IPS-NIHi11 (cell line): ENCODE results near the gene BAIAP2.
A peak's percentile ranks its signal among the peaks of the same experiment; 100 is the strongest.

Experiments used
- DNase-seq: peaks from one replicate; pipeline ENCODE4 v3.0.0; 2012; ENCODE audit warnings: mixed read lengths, low spot score

BAIAP2 gene

GRCh38 chr17:81126281-81127132 is 91.6 kb downstream of the BAIAP2 start:
- no peak for DNase-seq

GRCh38 chr17:81127133-81127455 is 92.1 kb downstream of the BAIAP2 start:
- DNase-seq, result no peak

- DNase-seq, result no peak
Observed at GRCh38 chr17:81127526-81128177, 92.7 kb downstream of the BAIAP2 start.

GRCh38 chr17:81128338-81128737 is 93.4 kb downstream of the BAIAP2 start:
- DNase-seq, result no peak

GRCh38 chr17:81128774-81129173 is 93.8 kb downstream of the BAIAP2 start:
- DNase-seq, result no peak

GRCh38 chr17:81129289-81129688 is 94.3 kb downstream of the BAIAP2 start:
- peak; percentile 66 for DNase-seq

GRCh38 chr17:81129711-81130367 is 94.9 kb downstream of the BAIAP2 start:
- DNase-seq, result no peak

- no peak for DNase-seq
Observed at GRCh38 chr17:81130385-81131361, 95.7 kb downstream of the BAIAP2 start.

GRCh38 chr17:81131486-81132196 is 96.7 kb downstream of the BAIAP2 start:
- DNase-seq, result peak; percentile 64

GRCh38 chr17:81132197-81132540 is 97.2 kb downstream of the BAIAP2 start:
- no peak for DNase-seq

GRCh38 chr17:81132770-81133723 is 98.1 kb downstream of the BAIAP2 start:
- DNase-seq, result no peak

GRCh38 chr17:81134064-81134781 is 99.3 kb downstream of the BAIAP2 start:
- no peak for DNase-seq

GRCh38 chr17:81135505-81136278 is 100.7 kb downstream of the BAIAP2 start:
- DNase-seq, result no peak

- DNase-seq, result no peak
Observed at GRCh38 chr17:81136366-81136765, 101.4 kb downstream of the BAIAP2 start.

- no peak for DNase-seq
Observed at GRCh38 chr17:81137248-81137647, 102.3 kb downstream of the BAIAP2 start.

GRCh38 chr17:81138083-81138482 is 103.1 kb downstream of the BAIAP2 start:
- DNase-seq, result no peak

- DNase-seq, result no peak
Observed at GRCh38 chr17:81138500-81138899, 103.5 kb downstream of the BAIAP2 start.

GRCh38 chr17:81139428-81139827 is 104.5 kb downstream of the BAIAP2 start:
- no peak for DNase-seq

- no peak for DNase-seq
Observed at GRCh38 chr17:81140018-81140417, 105.1 kb downstream of the BAIAP2 start.
